ENCODE data around the gene C1GALT1.

DNA sequence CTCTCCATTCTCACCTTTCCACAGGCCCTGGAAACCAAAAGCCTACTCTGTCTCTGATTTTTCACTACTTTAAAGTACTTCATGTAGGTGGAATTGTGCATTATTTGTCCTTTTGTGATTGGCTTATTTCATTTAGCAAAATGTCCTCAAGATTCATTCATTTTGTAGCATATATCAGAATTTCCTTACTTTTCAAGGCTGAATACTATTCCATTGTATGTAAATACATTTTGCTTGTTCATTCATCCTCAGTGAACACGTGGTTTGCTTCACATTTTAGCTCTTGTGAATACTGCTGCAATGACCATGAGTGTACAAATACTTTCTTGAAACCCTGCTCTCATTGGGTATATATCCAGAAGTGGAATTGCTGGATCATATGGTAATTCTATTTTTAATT, 8.8 kb downstream of the C1GALT1 start:
- TF ChIP-seq GABPA (IDR thresholded peaks at IDR 0.05; ENCODE audit: low read depth) (no peak), POLR2AphosphoS5 (IDR thresholded peaks at IDR 0.05; ENCODE audit: low read depth) (no peak), SPI1 (IDR thresholded peaks at IDR 0.05; ENCODE audit: borderline replicate concordance, low read depth) (no peak)
- TF ChIP-seq, protein P1, sequence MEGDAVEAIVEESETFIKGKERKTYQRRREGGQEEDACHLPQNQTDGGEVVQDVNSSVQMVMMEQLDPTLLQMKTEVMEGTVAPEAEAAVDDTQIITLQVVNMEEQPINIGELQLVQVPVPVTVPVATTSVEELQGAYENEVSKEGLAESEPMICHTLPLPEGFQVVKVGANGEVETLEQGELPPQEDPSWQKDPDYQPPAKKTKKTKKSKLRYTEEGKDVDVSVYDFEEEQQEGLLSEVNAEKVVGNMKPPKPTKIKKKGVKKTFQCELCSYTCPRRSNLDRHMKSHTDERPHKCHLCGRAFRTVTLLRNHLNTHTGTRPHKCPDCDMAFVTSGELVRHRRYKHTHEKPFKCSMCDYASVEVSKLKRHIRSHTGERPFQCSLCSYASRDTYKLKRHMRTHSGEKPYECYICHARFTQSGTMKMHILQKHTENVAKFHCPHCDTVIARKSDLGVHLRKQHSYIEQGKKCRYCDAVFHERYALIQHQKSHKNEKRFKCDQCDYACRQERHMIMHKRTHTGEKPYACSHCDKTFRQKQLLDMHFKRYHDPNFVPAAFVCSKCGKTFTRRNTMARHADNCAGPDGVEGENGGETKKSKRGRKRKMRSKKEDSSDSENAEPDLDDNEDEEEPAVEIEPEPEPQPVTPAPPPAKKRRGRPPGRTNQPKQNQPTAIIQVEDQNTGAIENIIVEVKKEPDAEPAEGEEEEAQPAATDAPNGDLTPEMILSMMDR (IDR thresholded peaks at IDR 0.05; ENCODE audit: insufficient read depth, low read length), result no peak
- TF ChIP-seq, protein P2, sequence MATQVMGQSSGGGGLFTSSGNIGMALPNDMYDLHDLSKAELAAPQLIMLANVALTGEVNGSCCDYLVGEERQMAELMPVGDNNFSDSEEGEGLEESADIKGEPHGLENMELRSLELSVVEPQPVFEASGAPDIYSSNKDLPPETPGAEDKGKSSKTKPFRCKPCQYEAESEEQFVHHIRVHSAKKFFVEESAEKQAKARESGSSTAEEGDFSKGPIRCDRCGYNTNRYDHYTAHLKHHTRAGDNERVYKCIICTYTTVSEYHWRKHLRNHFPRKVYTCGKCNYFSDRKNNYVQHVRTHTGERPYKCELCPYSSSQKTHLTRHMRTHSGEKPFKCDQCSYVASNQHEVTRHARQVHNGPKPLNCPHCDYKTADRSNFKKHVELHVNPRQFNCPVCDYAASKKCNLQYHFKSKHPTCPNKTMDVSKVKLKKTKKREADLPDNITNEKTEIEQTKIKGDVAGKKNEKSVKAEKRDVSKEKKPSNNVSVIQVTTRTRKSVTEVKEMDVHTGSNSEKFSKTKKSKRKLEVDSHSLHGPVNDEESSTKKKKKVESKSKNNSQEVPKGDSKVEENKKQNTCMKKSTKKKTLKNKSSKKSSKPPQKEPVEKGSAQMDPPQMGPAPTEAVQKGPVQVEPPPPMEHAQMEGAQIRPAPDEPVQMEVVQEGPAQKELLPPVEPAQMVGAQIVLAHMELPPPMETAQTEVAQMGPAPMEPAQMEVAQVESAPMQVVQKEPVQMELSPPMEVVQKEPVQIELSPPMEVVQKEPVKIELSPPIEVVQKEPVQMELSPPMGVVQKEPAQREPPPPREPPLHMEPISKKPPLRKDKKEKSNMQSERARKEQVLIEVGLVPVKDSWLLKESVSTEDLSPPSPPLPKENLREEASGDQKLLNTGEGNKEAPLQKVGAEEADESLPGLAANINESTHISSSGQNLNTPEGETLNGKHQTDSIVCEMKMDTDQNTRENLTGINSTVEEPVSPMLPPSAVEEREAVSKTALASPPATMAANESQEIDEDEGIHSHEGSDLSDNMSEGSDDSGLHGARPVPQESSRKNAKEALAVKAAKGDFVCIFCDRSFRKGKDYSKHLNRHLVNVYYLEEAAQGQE (IDR thresholded peaks at IDR 0.05; ENCODE audit: insufficient replicate concordance, low read depth), result no peak
